Measurements from ENCODE around the gene SLC27A4.

SLC27A4 gene

GRCh38 chr9:128384801-128385495, 44.6 kb downstream of the SLC27A4 start:
- in situ Hi-C loops (cut with HindIII; ENCODE audit: low pct_ligation_motif_present, low pct_unique_long_range_greater_than_20kb, low sequenced_read_pairs), result no loop called here
- DNase-seq, result no peak

- DNase-seq, result no peak
- in situ Hi-C loops (cut with HindIII; ENCODE audit: low pct_ligation_motif_present, low pct_unique_long_range_greater_than_20kb, low sequenced_read_pairs), result no loop called here
Measured at GRCh38 chr9:128385496-128386460, 45.5 kb downstream of the SLC27A4 start.

- DNase-seq, result no peak
- in situ Hi-C loops (cut with HindIII; ENCODE audit: low pct_ligation_motif_present, low pct_unique_long_range_greater_than_20kb, low sequenced_read_pairs), result no loop called here
Measured at GRCh38 chr9:128388150-128388549, 47.8 kb downstream of the SLC27A4 start.

GRCh38 chr9:128389395-128390149, 49.2 kb downstream of the SLC27A4 start:
- in situ Hi-C loops (cut with HindIII; ENCODE audit: low pct_ligation_motif_present, low pct_unique_long_range_greater_than_20kb, low sequenced_read_pairs), result no loop called here
- no peak for DNase-seq

- in situ Hi-C loops (cut with HindIII; ENCODE audit: low pct_ligation_motif_present, low pct_unique_long_range_greater_than_20kb, low sequenced_read_pairs), result no loop called here
- no peak for DNase-seq
Measured at GRCh38 chr9:128390150-128390812, 50.0 kb downstream of the SLC27A4 start.

- in situ Hi-C loops (cut with HindIII; ENCODE audit: low pct_ligation_motif_present, low pct_unique_long_range_greater_than_20kb, low sequenced_read_pairs), result no loop called here
- DNase-seq, result no peak
Measured at GRCh38 chr9:128390813-128391711, 50.7 kb downstream of the SLC27A4 start.

GRCh38 chr9:128391956-128392301, 51.6 kb downstream of the SLC27A4 start:
- DNase-seq, result no peak
- in situ Hi-C loops (cut with HindIII; ENCODE audit: low pct_ligation_motif_present, low pct_unique_long_range_greater_than_20kb, low sequenced_read_pairs), result no loop called here

- no peak for DNase-seq
- in situ Hi-C loops (cut with HindIII; ENCODE audit: low pct_ligation_motif_present, low pct_unique_long_range_greater_than_20kb, low sequenced_read_pairs), result no loop called here
Measured at GRCh38 chr9:128392302-128393144, 52.2 kb downstream of the SLC27A4 start.

- DNase-seq, result no peak
- in situ Hi-C loops (cut with HindIII; ENCODE audit: low pct_ligation_motif_present, low pct_unique_long_range_greater_than_20kb, low sequenced_read_pairs), result no loop called here
Measured at GRCh38 chr9:128393145-128393775, 52.9 kb downstream of the SLC27A4 start.

- DNase-seq, result no peak
- in situ Hi-C loops (cut with HindIII; ENCODE audit: low pct_ligation_motif_present, low pct_unique_long_range_greater_than_20kb, low sequenced_read_pairs), result no loop called here
Measured at GRCh38 chr9:128393970-128394369, 53.6 kb downstream of the SLC27A4 start.

GRCh38 chr9:128394379-128395168, 54.2 kb downstream of the SLC27A4 start:
- in situ Hi-C loops (cut with HindIII; ENCODE audit: low pct_ligation_motif_present, low pct_unique_long_range_greater_than_20kb, low sequenced_read_pairs), result no loop called here
- DNase-seq, result no peak

GRCh38 chr9:128396970-128397613, 56.8 kb downstream of the SLC27A4 start:
- in situ Hi-C loops (cut with HindIII; ENCODE audit: low pct_ligation_motif_present, low pct_unique_long_range_greater_than_20kb, low sequenced_read_pairs), result no loop called here
- no peak for DNase-seq

- in situ Hi-C loops (cut with HindIII; ENCODE audit: low pct_ligation_motif_present, low pct_unique_long_range_greater_than_20kb, low sequenced_read_pairs), result no loop called here
- DNase-seq, result no peak
Measured at GRCh38 chr9:128397831-128398230, 57.5 kb downstream of the SLC27A4 start.

GRCh38 chr9:128399861-128400260, 59.5 kb downstream of the SLC27A4 start:
- in situ Hi-C loops (cut with HindIII; ENCODE audit: low pct_ligation_motif_present, low pct_unique_long_range_greater_than_20kb, low sequenced_read_pairs), result no loop called here
- no peak for DNase-seq

- in situ Hi-C loops (cut with HindIII; ENCODE audit: low pct_ligation_motif_present, low pct_unique_long_range_greater_than_20kb, low sequenced_read_pairs), result no loop called here
- DNase-seq, result no peak
Measured at GRCh38 chr9:128404560-128404959, 64.2 kb downstream of the SLC27A4 start.
